ENCODE data around the gene ACTR1B.

Gene ACTR1B

DNA sequence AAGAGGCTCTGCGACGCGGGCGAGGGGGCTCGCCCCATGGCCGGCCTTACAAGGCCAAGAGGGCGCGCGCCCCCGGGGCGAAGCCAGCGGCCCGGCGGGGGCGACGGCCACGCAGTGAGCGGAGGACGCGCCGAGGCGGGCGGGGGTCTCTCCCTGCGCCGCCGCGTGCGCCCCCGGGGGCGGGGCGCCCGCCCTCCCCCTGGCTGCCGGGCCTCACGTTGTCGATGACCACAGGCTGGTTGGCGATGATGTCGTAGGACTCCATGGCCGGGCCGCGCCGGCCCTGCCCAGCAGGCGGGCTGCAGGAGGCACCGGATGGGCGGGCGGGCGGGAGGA is 250 bp downstream of the ACTR1B start:
- TF ChIP-seq, protein P1, sequence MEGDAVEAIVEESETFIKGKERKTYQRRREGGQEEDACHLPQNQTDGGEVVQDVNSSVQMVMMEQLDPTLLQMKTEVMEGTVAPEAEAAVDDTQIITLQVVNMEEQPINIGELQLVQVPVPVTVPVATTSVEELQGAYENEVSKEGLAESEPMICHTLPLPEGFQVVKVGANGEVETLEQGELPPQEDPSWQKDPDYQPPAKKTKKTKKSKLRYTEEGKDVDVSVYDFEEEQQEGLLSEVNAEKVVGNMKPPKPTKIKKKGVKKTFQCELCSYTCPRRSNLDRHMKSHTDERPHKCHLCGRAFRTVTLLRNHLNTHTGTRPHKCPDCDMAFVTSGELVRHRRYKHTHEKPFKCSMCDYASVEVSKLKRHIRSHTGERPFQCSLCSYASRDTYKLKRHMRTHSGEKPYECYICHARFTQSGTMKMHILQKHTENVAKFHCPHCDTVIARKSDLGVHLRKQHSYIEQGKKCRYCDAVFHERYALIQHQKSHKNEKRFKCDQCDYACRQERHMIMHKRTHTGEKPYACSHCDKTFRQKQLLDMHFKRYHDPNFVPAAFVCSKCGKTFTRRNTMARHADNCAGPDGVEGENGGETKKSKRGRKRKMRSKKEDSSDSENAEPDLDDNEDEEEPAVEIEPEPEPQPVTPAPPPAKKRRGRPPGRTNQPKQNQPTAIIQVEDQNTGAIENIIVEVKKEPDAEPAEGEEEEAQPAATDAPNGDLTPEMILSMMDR (IDR thresholded peaks at IDR 0.05): no peak
- H3K4me3 ChIP-seq (ENCODE audit: low read depth in 1 of 2, low read length in 1 of 2): peak overlapping the region; percentile 69 to 73
- peak overlapping the region; percentile 94 for H3K27ac ChIP-seq
- H3K27me3 ChIP-seq: no peaks in the 10 kb centered on the region
- H3K36me3 ChIP-seq: peaks cover 10% of the 10 kb centered on the region
- no peaks in the 10 kb centered on the region for H3K9me3 ChIP-seq
- peaks cover 15 to 23% of the 10 kb centered on the region in 2 experiments for H3K4me1 ChIP-seq (ENCODE audit: control insufficient read depth in 1 of 2, insufficient read depth in 1 of 2, low read depth in 1 of 2, low read length in 1 of 2)

DNA sequence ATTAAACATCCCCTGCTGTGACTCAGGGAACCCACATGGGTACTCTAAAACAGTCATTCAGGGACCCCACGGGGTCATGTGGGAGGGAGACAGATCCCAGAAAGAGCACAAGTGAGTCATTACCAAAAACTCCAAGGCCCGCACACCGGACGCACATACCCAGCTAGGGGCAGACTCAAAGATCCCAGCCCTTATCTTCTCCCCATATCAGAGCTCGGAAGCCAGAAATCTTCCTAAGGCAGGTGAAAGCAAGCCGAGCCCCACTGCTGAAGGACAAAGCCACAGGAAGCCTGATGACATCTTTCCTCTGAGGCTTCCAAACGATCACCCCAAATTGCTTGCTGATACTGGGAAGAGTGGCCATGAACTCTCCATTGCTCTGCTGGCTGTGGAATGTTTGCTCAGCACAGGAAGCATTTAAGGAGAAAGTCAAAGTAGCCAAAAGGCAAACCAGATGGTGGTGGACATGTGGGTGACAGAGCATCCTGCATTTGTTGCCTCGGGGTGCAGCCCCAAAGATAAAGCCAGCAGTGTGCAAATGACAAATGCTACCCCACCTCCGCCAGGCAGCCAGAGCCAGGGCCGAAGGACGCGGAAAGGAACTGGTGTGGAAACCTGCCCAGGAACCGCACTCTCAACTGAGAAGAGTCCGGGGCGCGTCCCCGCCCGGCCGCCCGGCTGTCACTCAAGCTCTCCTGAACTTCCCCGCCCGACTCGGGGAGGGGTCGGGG is 784 bp downstream of the ACTR1B start:
- peak overlapping the region; percentile 69 to 73 for H3K4me3 ChIP-seq (ENCODE audit: low read depth in 1 of 2, low read length in 1 of 2)
- H3K27ac ChIP-seq: peak overlapping the region; percentile 94
- no peaks in the 10 kb centered on the region for H3K9me3 ChIP-seq
- H3K27me3 ChIP-seq: no peaks in the 10 kb centered on the region
- peaks cover 15 to 23% of the 10 kb centered on the region in 2 experiments for H3K4me1 ChIP-seq (ENCODE audit: control insufficient read depth in 1 of 2, insufficient read depth in 1 of 2, low read depth in 1 of 2, low read length in 1 of 2)
- TF ChIP-seq, protein P1 (IDR thresholded peaks at IDR 0.05): no peak
- H3K36me3 ChIP-seq: peaks cover 15% of the 10 kb centered on the region

DNA sequence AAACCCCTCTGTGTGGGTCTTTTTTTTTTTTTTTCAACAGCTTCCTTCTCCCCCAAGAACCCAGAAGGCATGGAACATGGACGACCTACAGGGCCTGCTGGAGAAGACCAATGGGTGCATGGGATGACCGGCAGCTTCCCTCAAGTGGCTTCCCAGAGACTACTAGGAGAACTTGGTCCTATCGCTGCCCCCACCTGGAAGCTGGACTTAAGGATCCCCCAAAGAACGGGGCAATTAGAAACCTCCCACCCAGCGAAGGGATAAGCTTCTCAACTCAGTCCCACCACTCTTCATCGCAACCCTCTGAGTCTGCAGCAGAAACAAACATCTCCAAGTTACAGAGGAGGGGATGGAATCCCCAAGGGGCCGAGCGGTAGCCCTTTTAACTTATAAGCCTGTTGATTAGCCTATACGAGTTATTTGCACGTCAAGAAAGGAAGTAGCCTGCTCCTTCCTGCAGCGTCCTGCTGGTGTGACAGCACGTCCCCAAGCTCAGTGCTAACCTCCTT is 1.4 kb downstream of the ACTR1B start:
- H3K27me3 ChIP-seq: no peaks in the 10 kb centered on the region
- H3K9me3 ChIP-seq: no peaks in the 10 kb centered on the region
- peak overlapping the region; percentile 94 for H3K27ac ChIP-seq
- TF ChIP-seq, protein P1 (IDR thresholded peaks at IDR 0.05): no peak
- peaks cover 15 to 23% of the 10 kb centered on the region in 2 experiments for H3K4me1 ChIP-seq (ENCODE audit: control insufficient read depth in 1 of 2, insufficient read depth in 1 of 2, low read depth in 1 of 2, low read length in 1 of 2)
- H3K36me3 ChIP-seq: peaks cover 21% of the 10 kb centered on the region
- peak overlapping the region; percentile 69 to 73 for H3K4me3 ChIP-seq (ENCODE audit: low read depth in 1 of 2, low read length in 1 of 2)

DNA sequence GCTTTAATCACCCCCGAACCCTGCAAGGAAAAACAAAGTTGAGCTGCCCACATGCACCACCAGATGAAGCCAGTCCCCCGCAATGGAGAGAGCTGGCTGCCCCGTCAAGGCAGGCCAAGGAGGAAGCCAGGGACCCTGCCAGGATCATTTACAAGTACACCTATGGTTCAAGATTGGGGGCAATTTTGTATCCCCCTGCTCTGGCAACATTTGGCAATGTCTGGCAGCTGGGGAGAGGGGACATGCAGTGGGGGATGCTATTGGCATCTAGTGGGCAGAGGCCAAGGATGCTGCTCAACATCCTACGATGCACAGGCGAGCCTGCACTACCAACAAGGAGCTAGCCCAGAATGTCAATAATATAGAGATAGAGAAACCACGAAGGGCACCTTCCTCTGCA is 1.9 kb downstream of the ACTR1B start:
- Histone ChIP-seq H3K36me3 (peaks cover 26% of the 10 kb centered on the region), H3K4me3 (ENCODE audit: low read depth in 1 of 2, low read length in 1 of 2) (no peak overlapping the region), H3K27ac (peak overlapping the region; percentile 94), H3K4me1 (ENCODE audit: control insufficient read depth in 1 of 2, insufficient read depth in 1 of 2, low read depth in 1 of 2, low read length in 1 of 2) (peaks cover 15 to 23% of the 10 kb centered on the region in 2 experiments), H3K27me3 (no peaks in the 10 kb centered on the region), H3K9me3 (no peaks in the 10 kb centered on the region)
- TF ChIP-seq, protein P1 (IDR thresholded peaks at IDR 0.05): no peak

DNA sequence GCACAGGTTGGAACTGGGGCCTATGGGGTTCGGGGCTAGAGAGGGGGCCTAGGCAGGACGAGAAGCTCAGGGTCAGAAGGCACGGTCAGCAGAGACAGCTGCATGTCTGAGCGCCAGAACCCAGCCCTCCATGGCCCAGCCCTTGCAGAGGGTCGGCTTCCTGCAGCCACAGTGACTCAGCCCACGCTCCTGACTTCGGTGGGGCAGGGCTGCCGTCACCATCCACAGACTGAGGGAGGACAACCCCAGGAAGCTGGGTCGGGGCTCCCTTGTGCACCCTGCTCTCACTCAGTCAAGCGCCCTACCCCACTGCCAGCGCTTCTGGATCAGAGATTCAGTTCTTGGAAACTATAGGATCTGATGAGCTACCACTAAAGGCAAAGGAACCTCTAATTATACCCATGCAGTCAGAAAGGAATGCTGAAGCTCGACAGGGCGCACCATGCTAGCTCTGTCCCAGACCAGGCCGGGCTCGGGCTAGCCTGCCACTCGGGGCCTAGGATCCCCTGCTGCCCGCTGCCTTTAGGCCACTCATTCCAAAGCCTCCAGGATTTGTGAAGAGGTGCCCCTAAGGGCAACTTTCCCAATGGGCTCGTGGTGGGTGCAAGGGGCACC is 3.0 kb downstream of the ACTR1B start:
- H3K36me3 ChIP-seq: peaks cover 37% of the 10 kb centered on the region
- H3K4me3 ChIP-seq (ENCODE audit: low read depth in 1 of 2, low read length in 1 of 2): no peak overlapping the region
- H3K27ac ChIP-seq: no peak overlapping the region
- TF ChIP-seq, protein P1 (IDR thresholded peaks at IDR 0.05): no peak
- H3K4me1 ChIP-seq (ENCODE audit: control insufficient read depth in 1 of 2, insufficient read depth in 1 of 2, low read depth in 1 of 2, low read length in 1 of 2): peaks cover 15 to 23% of the 10 kb centered on the region in 2 experiments
- no peaks in the 10 kb centered on the region for H3K9me3 ChIP-seq
- H3K27me3 ChIP-seq: no peaks in the 10 kb centered on the region

Measured in neutrophil (primary cell).